VCaP (cell line): Measurements from ENCODE around the gene PLPP3.
A peak's percentile ranks its signal among the peaks of the same experiment; 100 is the strongest.

ENCODE experiments used
- H3K27ac ChIP-seq: fragments of 450-650 bp; 2 replicates; pipeline ENCODE4 v1.5.1; 2017
- TF ChIP-seq, protein P1 (sequence below): fragments of 450-650 bp; conservative IDR thresholded peaks from 2 replicates; pipeline ENCODE4 v1.5.1; 2017; ENCODE audit warnings: mild to moderate bottlenecking, moderate library complexity

The PLPP3 gene

DNA sequence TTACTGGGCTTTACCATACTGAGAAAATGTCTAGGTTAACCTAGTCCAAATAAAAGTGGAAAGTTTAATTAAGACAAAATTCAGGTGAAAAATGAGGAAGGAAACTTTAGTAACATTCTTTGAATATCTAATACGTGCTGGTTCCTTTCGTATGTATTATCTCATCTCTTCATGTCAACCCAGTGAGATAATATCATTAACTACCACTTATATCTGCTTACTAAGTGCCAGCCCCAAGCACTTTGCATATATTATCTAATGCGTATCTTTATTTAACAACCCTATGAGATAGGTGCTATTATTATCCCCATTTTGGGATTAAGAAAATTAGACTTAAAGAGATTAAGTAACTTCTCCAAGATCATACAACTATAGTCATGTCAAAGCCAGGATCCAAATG is 12.5 kb upstream of the PLPP3 start:
- no peak overlapping the region for H3K27ac ChIP-seq
- TF ChIP-seq, protein P1, sequence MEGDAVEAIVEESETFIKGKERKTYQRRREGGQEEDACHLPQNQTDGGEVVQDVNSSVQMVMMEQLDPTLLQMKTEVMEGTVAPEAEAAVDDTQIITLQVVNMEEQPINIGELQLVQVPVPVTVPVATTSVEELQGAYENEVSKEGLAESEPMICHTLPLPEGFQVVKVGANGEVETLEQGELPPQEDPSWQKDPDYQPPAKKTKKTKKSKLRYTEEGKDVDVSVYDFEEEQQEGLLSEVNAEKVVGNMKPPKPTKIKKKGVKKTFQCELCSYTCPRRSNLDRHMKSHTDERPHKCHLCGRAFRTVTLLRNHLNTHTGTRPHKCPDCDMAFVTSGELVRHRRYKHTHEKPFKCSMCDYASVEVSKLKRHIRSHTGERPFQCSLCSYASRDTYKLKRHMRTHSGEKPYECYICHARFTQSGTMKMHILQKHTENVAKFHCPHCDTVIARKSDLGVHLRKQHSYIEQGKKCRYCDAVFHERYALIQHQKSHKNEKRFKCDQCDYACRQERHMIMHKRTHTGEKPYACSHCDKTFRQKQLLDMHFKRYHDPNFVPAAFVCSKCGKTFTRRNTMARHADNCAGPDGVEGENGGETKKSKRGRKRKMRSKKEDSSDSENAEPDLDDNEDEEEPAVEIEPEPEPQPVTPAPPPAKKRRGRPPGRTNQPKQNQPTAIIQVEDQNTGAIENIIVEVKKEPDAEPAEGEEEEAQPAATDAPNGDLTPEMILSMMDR: no peak

DNA sequence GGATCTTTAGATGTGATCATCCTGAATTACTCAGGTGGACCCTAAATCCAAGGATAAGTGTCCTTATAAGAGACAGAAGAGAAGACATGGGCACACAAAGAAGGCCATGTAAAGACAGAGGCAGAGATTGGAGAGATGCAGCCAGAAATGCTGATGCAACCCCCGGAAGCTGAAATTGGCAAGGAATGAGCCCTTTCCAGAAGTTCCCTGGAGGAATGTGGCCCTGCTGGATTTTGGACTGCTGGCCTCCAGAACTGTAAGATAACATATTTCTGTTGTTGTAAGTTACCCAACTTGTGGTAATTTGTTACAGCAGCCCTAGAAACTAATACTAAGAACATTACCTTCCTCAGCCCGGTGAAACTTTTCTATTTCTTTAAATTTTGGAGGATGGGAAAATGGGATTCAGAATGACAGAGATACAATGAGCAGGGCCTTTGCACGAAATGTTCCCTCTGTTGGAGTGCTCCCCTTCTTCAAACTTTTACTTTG is 11.2 kb upstream of the PLPP3 start:
- no peak overlapping the region for H3K27ac ChIP-seq
- TF ChIP-seq, protein P1: no peak

DNA sequence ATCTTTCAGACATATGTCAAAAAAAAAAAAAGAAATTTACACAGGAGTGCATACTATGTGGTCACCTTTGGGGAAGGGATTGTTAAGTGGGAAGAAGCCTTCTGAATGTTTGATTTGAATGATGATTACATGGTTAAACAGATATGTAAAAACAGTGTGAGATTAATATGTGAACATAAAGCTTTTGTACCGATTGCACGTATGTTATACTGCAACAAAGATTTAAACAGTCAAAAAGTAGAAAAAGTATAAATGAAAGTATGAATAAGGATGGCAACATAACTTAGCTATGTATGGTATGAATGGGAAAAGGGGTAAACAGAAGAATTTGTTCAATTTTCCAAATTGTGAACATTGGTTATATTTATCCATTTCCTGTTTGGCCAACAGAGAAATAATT is 10.0 kb upstream of the PLPP3 start:
- TF ChIP-seq, protein P1: no peak

DNA sequence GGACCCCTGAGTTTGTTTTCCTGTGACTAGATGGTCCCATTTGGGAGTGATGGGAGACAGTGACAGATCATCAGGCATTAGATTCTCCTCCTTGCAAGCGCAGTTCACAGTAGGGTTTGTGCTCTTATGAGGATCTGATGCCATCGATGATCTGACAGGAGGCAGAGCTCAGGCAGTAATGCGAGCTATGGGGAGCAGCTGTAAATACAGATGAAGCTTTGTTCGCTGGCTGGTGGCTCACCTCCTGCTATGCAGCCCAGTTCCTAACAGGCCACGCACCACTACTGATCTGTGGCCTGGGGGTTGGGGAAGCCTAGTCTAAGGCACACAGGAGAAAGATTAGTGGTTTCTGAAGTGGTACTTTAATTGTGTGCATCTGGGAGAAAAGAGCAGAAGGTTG is 7.1 kb upstream of the PLPP3 start:
- no peak overlapping the region for H3K27ac ChIP-seq
- TF ChIP-seq, protein P1: no peak

More for the DNA sequence above, 10.0 kb upstream of the PLPP3 start:
- no peak overlapping the region for H3K27ac ChIP-seq

DNA sequence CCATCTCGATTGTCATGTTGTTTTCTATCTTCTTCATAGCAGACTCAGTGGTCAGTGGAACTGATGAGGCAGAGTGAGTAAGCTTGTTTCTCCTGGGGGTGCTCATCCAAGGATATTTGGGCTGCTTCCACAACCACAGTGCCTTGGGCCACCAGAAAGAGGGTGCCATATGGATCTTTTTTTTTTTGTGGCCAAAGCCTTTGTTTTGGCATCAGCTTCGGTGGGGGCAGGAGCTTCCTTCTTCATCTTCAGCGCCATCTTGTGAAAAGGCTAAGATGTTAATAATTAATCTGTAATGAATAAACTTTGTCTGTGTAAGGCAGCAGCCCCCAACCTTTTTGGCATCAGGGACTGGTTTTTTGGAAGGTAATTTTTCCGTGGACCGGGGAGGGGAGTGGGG is 6.6 kb upstream of the PLPP3 start:
- no peak overlapping the region for H3K27ac ChIP-seq
- TF ChIP-seq, protein P1: no peak

DNA sequence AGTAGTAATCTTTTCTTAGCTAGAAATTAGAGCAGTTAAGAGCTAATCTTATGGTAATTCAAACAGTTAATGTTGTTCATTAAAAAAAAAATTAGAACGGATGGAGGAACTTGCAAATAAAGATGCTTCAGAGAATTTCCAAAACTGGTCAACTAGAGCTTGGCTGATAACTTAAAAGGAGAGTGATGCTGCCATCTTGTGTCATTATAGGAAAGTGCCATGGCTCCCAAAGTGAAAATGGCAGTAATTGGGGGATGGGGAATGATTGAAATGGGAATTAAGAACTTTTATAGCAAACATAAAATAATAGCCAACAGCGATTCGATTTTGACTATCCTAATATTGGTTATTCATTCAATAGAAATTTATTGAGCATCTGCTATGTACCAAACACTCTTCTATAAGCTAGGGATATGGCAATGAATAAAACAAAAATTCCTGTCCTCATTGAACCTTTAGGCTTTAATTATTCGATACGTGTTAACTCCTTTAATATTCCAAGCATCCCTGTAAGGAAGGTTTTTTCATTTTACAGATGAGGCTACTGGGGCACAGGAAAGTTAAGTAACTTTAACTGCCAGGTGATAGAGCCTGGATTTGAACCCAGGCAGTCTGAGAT is 5.7 kb upstream of the PLPP3 start:
- no peak overlapping the region for H3K27ac ChIP-seq
- TF ChIP-seq, protein P1: peak; percentile 85

DNA sequence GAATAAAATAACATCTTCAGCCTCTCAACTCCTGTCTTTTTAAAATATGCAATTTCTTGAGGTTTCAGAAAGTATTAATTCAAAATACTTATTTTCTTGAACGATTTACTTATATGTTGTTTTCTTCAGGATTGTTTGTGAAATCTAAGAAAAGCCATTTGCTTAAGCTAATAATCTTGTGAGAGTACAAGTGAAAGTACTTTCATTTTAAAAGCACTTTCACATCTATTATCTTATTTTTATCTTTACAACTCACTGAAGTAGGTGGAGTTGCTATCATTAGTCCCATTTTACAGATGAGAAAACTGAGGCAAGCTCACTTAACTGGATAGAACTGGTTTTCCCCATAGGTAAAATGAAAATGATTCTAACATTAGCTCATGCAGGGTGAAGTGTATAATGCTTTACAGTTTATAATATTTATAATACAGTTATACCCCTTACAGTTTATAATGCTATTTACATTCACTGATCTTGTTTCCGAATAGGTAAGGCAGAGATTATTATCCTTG is 4.7 kb upstream of the PLPP3 start:
- no peak overlapping the region for H3K27ac ChIP-seq
- TF ChIP-seq, protein P1: no peak
